Activated naive CD8-positive, alpha-beta T cell treated with anti-CD3 and anti-CD28 coated beads, Interleukin-2, amount 50 U/mL, for 24 hours (primary cell): ENCODE results near the gene WBP1.

Experiments
- ATAC-seq: fragments of 150-1000 bp; cut with Tn5 transposase; one replicate; pipeline ENCODE4 v1.10.0; 2021
- DNase-seq: peaks from one replicate; pipeline ENCODE4 v3.0.0; 2021
- H3K27ac Mint-ChIP-seq: one replicate; pipeline ENCODE4 v1.8.0; 2021; ENCODE audit warnings: mild to moderate bottlenecking, mixed read lengths
- H3K27me3 Mint-ChIP-seq: one replicate; pipeline ENCODE4 v1.8.0; 2021; ENCODE audit warnings: mixed read lengths
- H3K36me3 Mint-ChIP-seq: one replicate; pipeline ENCODE4 v1.8.0; 2021; ENCODE audit warnings: low read depth, mixed read lengths
- H3K4me1 Mint-ChIP-seq: one replicate; pipeline ENCODE4 v1.8.0; 2021; ENCODE audit warnings: mixed read lengths
- H3K4me3 Mint-ChIP-seq: one replicate; pipeline ENCODE4 v1.8.0; 2021; ENCODE audit warnings: mild to moderate bottlenecking, moderate library complexity, mixed read lengths
- H3K9me3 Mint-ChIP-seq: one replicate; pipeline ENCODE4 v1.8.0; 2021; ENCODE audit warnings: mixed read lengths

WBP1 gene

GRCh38 chr2:74507145-74507925, 49.1 kb downstream of the WBP1 start, which contains the start of gene PCGF1:
Gene PCGF1 (minus strand): TSS chr2:74507695. CDS start chr2:74507668, 27 bp downstream.
- Mint-ChIP-seq H3K4me1 (peaks cover 58% of the 10 kb centered on the region), H3K9me3 (no peaks in the 10 kb centered on the region), H3K27me3 (peaks cover 52% of the 10 kb centered on the region), H3K27ac (peak within 1 kb of the TSS; percentile 100), H3K36me3 (peaks cover 31% of the 10 kb centered on the region), H3K4me3 (peak within 1 kb of the TSS; percentile 99)
- peak; percentile 88 for ATAC-seq
- DNase-seq, result peak; percentile 99

- no peaks in the 10 kb centered on the region for H3K9me3 Mint-ChIP-seq
- H3K36me3 Mint-ChIP-seq, result peaks cover 31% of the 10 kb centered on the region
- H3K4me3 Mint-ChIP-seq, result peak overlapping the region; percentile 99
- peaks cover 51% of the 10 kb centered on the region for H3K27me3 Mint-ChIP-seq
- ATAC-seq (no peak), DNase-seq (peak; percentile 20)
- H3K4me1 Mint-ChIP-seq, result peaks cover 53% of the 10 kb centered on the region
- peak overlapping the region; percentile 100 for H3K27ac Mint-ChIP-seq
These were observed 49.8 kb downstream of the WBP1 start for GRCh38 chr2:74507926-74508520.

- ATAC-seq, result no peak
- Mint-ChIP-seq H3K27me3 (peaks cover 49% of the 10 kb centered on the region), H3K4me3 (no peak overlapping the region)
These were observed 52.0 kb downstream of the WBP1 start for GRCh38 chr2:74510272-74510671.

More at GRCh38 chr2:74510272-74510671, 52.0 kb downstream of the WBP1 start:
- H3K27ac Mint-ChIP-seq, result no peak overlapping the region
- H3K36me3 Mint-ChIP-seq, result peaks cover 19% of the 10 kb centered on the region
- H3K9me3 Mint-ChIP-seq, result no peaks in the 10 kb centered on the region
- no peak for DNase-seq
- peaks cover 41% of the 10 kb centered on the region for H3K4me1 Mint-ChIP-seq
